ENCODE measurements around the gene PRRG3. TPM values are rescaled to one million over a fixed set of nuclear protein-coding genes. Genes with fewer than 3 reads are reported as not detected.
A peak's percentile ranks its signal among the peaks of the same experiment; 100 is the strongest.

Gene PRRG3
- total RNA-seq, 1 donor from 2014 or later = 5.6 TPM

GRCh38 chrX:151750511-151750910 lies 55.3 kb downstream of the PRRG3 start:
- H3K36me3 Mint-ChIP-seq (ENCODE audit: insufficient read depth) = no peaks in the 10 kb centered on the region
- H3K27ac Mint-ChIP-seq = no peak overlapping the region
- no peak overlapping the region for H3K4me3 Mint-ChIP-seq (ENCODE audit: low read depth)
- no peak for DNase-seq (ENCODE audit: low spot score, unreplicated experiment)
- peaks cover 12% of the 10 kb centered on the region for H3K9me3 Mint-ChIP-seq (ENCODE audit: low read depth)
- H3K27me3 Mint-ChIP-seq = peaks cover 27% of the 10 kb centered on the region
- H3K4me1 Mint-ChIP-seq (ENCODE audit: low read depth) = peaks cover 3% of the 10 kb centered on the region
- no peak for TF ChIP-seq CTCF (IDR thresholded peaks at IDR 0.05; ENCODE audit: unreplicated experiment)

GRCh38 chrX:151752847-151753246 lies 57.6 kb downstream of the PRRG3 start:
- peaks cover 3% of the 10 kb centered on the region for H3K4me1 Mint-ChIP-seq (ENCODE audit: low read depth)
- H3K4me3 Mint-ChIP-seq (ENCODE audit: low read depth) = no peak overlapping the region
- no peak overlapping the region for H3K27ac Mint-ChIP-seq
- H3K9me3 Mint-ChIP-seq (ENCODE audit: low read depth) = peaks cover 11% of the 10 kb centered on the region
- no peaks in the 10 kb centered on the region for H3K36me3 Mint-ChIP-seq (ENCODE audit: insufficient read depth)
- TF ChIP-seq CTCF (IDR thresholded peaks at IDR 0.05; ENCODE audit: unreplicated experiment) = no peak
- peaks cover 30% of the 10 kb centered on the region for H3K27me3 Mint-ChIP-seq
- DNase-seq (ENCODE audit: low spot score, unreplicated experiment) = no peak

- DNase-seq (ENCODE audit: low spot score, unreplicated experiment) = peak; percentile 51
- H3K27me3 Mint-ChIP-seq = peaks cover 29% of the 10 kb centered on the region
- no peaks in the 10 kb centered on the region for H3K36me3 Mint-ChIP-seq (ENCODE audit: insufficient read depth)
- H3K9me3 Mint-ChIP-seq (ENCODE audit: low read depth) = peaks cover 16% of the 10 kb centered on the region
- no peak overlapping the region for H3K4me3 Mint-ChIP-seq (ENCODE audit: low read depth)
- peak overlapping the region; percentile 33 for H3K27ac Mint-ChIP-seq
- TF ChIP-seq CTCF (IDR thresholded peaks at IDR 0.05; ENCODE audit: unreplicated experiment) = peak; percentile 81
- peaks cover 3% of the 10 kb centered on the region for H3K4me1 Mint-ChIP-seq (ENCODE audit: low read depth)
Observed at GRCh38 chrX:151753313-151754046, 58.2 kb downstream of the PRRG3 start.

GRCh38 chrX:151754047-151754429 lies 58.8 kb downstream of the PRRG3 start:
- Mint-ChIP-seq H3K27ac (peak overlapping the region; percentile 33), H3K36me3 (ENCODE audit: insufficient read depth) (no peaks in the 10 kb centered on the region), H3K4me1 (ENCODE audit: low read depth) (peaks cover 3% of the 10 kb centered on the region), H3K4me3 (ENCODE audit: low read depth) (no peak overlapping the region), H3K27me3 (peaks cover 25% of the 10 kb centered on the region), H3K9me3 (ENCODE audit: low read depth) (peaks cover 16% of the 10 kb centered on the region)
- DNase-seq (ENCODE audit: low spot score, unreplicated experiment) = no peak
- no peak for TF ChIP-seq CTCF (IDR thresholded peaks at IDR 0.05; ENCODE audit: unreplicated experiment)

GRCh38 chrX:151754641-151755215 lies 59.5 kb downstream of the PRRG3 start:
- H3K27ac Mint-ChIP-seq = no peak overlapping the region
- no peak for TF ChIP-seq CTCF (IDR thresholded peaks at IDR 0.05; ENCODE audit: unreplicated experiment)
- no peaks in the 10 kb centered on the region for H3K36me3 Mint-ChIP-seq (ENCODE audit: insufficient read depth)
- DNase-seq (ENCODE audit: low spot score, unreplicated experiment) = no peak
- peaks cover 18% of the 10 kb centered on the region for H3K27me3 Mint-ChIP-seq
- H3K4me1 Mint-ChIP-seq (ENCODE audit: low read depth) = peaks cover 3% of the 10 kb centered on the region
- H3K9me3 Mint-ChIP-seq (ENCODE audit: low read depth) = peaks cover 16% of the 10 kb centered on the region
- no peak overlapping the region for H3K4me3 Mint-ChIP-seq (ENCODE audit: low read depth)

Other genes with a start within 250 kb of the PRRG3 start
- not detected in 2 replicates for gene PASD1, start 131.8 kb upstream of the PRRG3 start, total RNA-seq
- gene FATE1, start 20.6 kb downstream of the PRRG3 start, total RNA-seq = 0.78 TPM in 1 of 2 replicates, not detected in the other
- not detected in 2 replicates for gene CNGA2, start 39.3 kb downstream of the PRRG3 start, total RNA-seq
- gene MAGEA4, start 217.4 kb downstream of the PRRG3 start, total RNA-seq = not detected in 2 replicates

Data from progenitor cell of endocrine pancreas (in vitro differentiated cells).